OCI-LY1 (cell line): ENCODE data around the gene COL8A1.
A peak's percentile ranks its signal among the peaks of the same experiment; 100 is the strongest.

Source experiments
- H2AFZ ChIP-seq: fragments of 200-600 bp; sonication (generic), shearing (Covaris generic); 2 replicates; pipeline ENCODE4 v1.6.0; 2014; ENCODE audit warnings: antibody characterized with exemption, mild to moderate bottlenecking, low read length
- H3F3A ChIP-seq: fragments of 200-600 bp; sonication (generic), shearing (Covaris generic); 2 replicates; pipeline ENCODE4 v1.6.0; 2014; ENCODE audit warnings: mild to moderate bottlenecking, antibody characterized with exemption, low read length, moderate library complexity; ENCODE audit not compliant: insufficient read depth
- H3K27ac ChIP-seq: fragments of 200-600 bp; sonication (generic); 2 replicates; pipeline ENCODE4 v1.5.1; 2014; ENCODE audit warnings: low read length, mixed run types, mild to moderate bottlenecking, low read depth; ENCODE audit not compliant: poor library complexity, severe bottlenecking
- H3K27me3 ChIP-seq: fragments of 200-600 bp; sonication (generic); 2 replicates; pipeline ENCODE4 v1.6.0; 2014; ENCODE audit warnings: antibody characterized with exemption, mild to moderate bottlenecking, low read length, moderate library complexity; ENCODE audit not compliant: insufficient read depth
- H3K36me3 ChIP-seq: fragments of 200-600 bp; sonication (generic); 2 replicates; pipeline ENCODE4 v1.6.1; 2014; ENCODE audit warnings: mild to moderate bottlenecking, antibody characterized with exemption, low read length, moderate library complexity, mixed read lengths; ENCODE audit not compliant: insufficient read depth
- H3K4me1 ChIP-seq: fragments of 200-600 bp; sonication (generic); 2 replicates; pipeline ENCODE4 v1.5.1; 2014; ENCODE audit warnings: mild to moderate bottlenecking, low read length, moderate library complexity; ENCODE audit not compliant: insufficient read depth, severe bottlenecking
- H3K4me2 ChIP-seq: fragments of 200-600 bp; sonication (generic), shearing (Covaris generic); 2 replicates; pipeline ENCODE4 v1.6.1; 2014; ENCODE audit warnings: low read length
- H3K4me3 ChIP-seq: fragments of 200-600 bp; sonication (generic); 2 replicates; pipeline ENCODE4 v1.5.1; 2014; ENCODE audit warnings: low read length, low read depth, mild to moderate bottlenecking, mixed read lengths; ENCODE audit not compliant: poor library complexity, severe bottlenecking
- H3K79me2 ChIP-seq: fragments of 200-600 bp; shearing (Covaris generic); 2 replicates; pipeline ENCODE4 v1.6.1; 2016; ENCODE audit warnings: mixed run types, low read length, mixed read lengths; ENCODE audit not compliant: insufficient read depth
- H3K9ac ChIP-seq: fragments of 200-600 bp; sonication (generic), shearing (Covaris generic); 2 replicates; pipeline ENCODE4 v1.6.1; 2014; ENCODE audit warnings: mild to moderate bottlenecking, low read length, mixed read lengths
- H3K9me2 ChIP-seq: fragments of 200-600 bp; sonication (generic), shearing (Covaris generic); 2 replicates; pipeline ENCODE4 v1.6.1; 2014; ENCODE audit warnings: low read depth, mild to moderate bottlenecking, low read length, mixed read lengths
- H3K9me3 ChIP-seq: fragments of 200-600 bp; shearing (Covaris generic); 2 replicates; pipeline ENCODE4 v1.6.1; 2014; ENCODE audit warnings: low read length, mixed read lengths
- H4K20me1 ChIP-seq: fragments of 200-600 bp; sonication (generic), shearing (Covaris generic); 2 replicates; pipeline ENCODE4 v1.6.0; 2016; ENCODE audit warnings: mild to moderate bottlenecking, low read length; ENCODE audit not compliant: insufficient read depth
- EZH2 ChIP-seq: fragments of 200-600 bp; sonication (generic), shearing (Covaris generic); IDR thresholded peaks from 2 replicates; pipeline ENCODE4 v1.8.0; 2017; ENCODE audit warnings: borderline replicate concordance, mixed run types, mild to moderate bottlenecking, antibody characterized with exemption, low read length, moderate library complexity, mixed read lengths
- TF ChIP-seq, protein P1 (sequence below): fragments of 200-600 bp; sonication (generic), shearing (Covaris generic); IDR thresholded peaks from 2 replicates; pipeline ENCODE4 v1.5.1; 2017; ENCODE audit warnings: mild to moderate bottlenecking, antibody characterized with exemption, low read length, moderate library complexity, mixed read lengths

COL8A1 gene

DNA sequence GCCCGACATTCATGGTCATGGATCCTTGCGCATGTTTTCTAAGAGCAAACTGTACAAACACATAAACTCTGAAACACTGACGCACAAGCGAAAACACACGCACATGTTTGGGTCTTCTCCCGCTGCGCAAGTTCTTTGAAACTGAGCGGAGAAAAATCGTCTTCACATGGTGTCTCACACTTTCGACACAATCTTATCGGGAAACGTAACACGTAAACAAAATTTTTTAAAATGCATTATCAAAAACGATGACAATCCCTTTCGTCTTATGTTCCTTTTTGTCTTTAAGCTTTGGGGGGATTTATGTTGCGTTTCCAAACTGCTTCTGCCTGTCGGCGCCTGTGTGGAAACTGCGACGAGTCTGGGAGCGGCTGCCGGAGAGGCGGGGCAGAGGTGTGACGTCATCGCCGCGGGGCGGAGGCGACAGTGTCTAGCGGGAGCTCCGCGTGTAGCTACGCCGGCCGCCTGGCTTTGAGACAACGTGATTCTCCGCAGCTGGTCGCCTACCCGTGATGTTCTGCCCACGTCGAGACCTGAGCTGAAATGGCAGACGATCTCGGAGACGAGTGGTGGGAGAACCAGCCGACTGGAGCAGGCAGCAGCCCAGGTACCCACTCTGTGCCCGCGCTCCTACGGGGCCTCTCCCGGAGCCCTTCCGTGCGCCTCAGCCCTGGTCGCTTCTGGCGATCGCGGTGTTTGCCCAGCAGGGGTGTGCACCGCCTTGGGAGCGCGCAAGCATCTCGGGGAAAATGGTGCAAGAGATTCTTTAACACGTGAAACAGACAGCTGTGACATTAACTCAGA lies 179.2 kb downstream of the COL8A1 start, which contains the start of gene CMSS1:
Gene CMSS1, plus strand, starts transcription at position 426 of the 804 bp plus-strand sequence.
- H3K4me2 ChIP-seq = peak within 1 kb of the TSS; percentile 86
- H3K9me3 ChIP-seq = no peaks in the 10 kb centered on the region
- peak within 1 kb of the TSS; percentile 71 for H3K9ac ChIP-seq
- H3K79me2 ChIP-seq = peaks cover 14% of the 10 kb centered on the region
- no peaks in the 10 kb centered on the region for H3K9me2 ChIP-seq
- H3K4me1 ChIP-seq = peaks cover 22% of the 10 kb centered on the region
- H3K27ac ChIP-seq = peak within 1 kb of the TSS; percentile 60
- no peaks in the 10 kb centered on the region for H4K20me1 ChIP-seq
- no peak for TF ChIP-seq EZH2
- TF ChIP-seq, protein P1, sequence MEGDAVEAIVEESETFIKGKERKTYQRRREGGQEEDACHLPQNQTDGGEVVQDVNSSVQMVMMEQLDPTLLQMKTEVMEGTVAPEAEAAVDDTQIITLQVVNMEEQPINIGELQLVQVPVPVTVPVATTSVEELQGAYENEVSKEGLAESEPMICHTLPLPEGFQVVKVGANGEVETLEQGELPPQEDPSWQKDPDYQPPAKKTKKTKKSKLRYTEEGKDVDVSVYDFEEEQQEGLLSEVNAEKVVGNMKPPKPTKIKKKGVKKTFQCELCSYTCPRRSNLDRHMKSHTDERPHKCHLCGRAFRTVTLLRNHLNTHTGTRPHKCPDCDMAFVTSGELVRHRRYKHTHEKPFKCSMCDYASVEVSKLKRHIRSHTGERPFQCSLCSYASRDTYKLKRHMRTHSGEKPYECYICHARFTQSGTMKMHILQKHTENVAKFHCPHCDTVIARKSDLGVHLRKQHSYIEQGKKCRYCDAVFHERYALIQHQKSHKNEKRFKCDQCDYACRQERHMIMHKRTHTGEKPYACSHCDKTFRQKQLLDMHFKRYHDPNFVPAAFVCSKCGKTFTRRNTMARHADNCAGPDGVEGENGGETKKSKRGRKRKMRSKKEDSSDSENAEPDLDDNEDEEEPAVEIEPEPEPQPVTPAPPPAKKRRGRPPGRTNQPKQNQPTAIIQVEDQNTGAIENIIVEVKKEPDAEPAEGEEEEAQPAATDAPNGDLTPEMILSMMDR = peak; percentile 19; the same call in 1 of the 2 replicates
- H3K27me3 ChIP-seq = no peaks in the 10 kb centered on the region
- peaks cover 6% of the 10 kb centered on the region; the same call in 1 of the 2 replicates for H3K36me3 ChIP-seq
- H2AFZ ChIP-seq = peak within 1 kb of the TSS; percentile 53; the same call in 1 of the 2 replicates
- peak within 1 kb of the TSS; percentile 75 for H3K4me3 ChIP-seq
- no peaks in the 10 kb centered on the region for H3F3A ChIP-seq

GRCh38 chr3:99818818-99819217 lies 180.4 kb downstream of the COL8A1 start:
- peak overlapping the region; percentile 86 for H3K4me2 ChIP-seq
- H3K9me3 ChIP-seq = no peaks in the 10 kb centered on the region
- no peaks in the 10 kb centered on the region for H4K20me1 ChIP-seq
- TF ChIP-seq EZH2 = no peak
- TF ChIP-seq, protein P1 = no peak
- H3K9ac ChIP-seq = peak overlapping the region; percentile 71
- H2AFZ ChIP-seq = no peak overlapping the region
- H3K9me2 ChIP-seq = no peaks in the 10 kb centered on the region
- H3K79me2 ChIP-seq = peaks cover 14% of the 10 kb centered on the region
- peak overlapping the region; percentile 75 for H3K4me3 ChIP-seq
- peaks cover 6% of the 10 kb centered on the region; the same call in 1 of the 2 replicates for H3K36me3 ChIP-seq
- H3F3A ChIP-seq = no peaks in the 10 kb centered on the region
- H3K27ac ChIP-seq = peak overlapping the region; percentile 0
- H3K27me3 ChIP-seq = no peaks in the 10 kb centered on the region
- peaks cover 26% of the 10 kb centered on the region for H3K4me1 ChIP-seq

DNA sequence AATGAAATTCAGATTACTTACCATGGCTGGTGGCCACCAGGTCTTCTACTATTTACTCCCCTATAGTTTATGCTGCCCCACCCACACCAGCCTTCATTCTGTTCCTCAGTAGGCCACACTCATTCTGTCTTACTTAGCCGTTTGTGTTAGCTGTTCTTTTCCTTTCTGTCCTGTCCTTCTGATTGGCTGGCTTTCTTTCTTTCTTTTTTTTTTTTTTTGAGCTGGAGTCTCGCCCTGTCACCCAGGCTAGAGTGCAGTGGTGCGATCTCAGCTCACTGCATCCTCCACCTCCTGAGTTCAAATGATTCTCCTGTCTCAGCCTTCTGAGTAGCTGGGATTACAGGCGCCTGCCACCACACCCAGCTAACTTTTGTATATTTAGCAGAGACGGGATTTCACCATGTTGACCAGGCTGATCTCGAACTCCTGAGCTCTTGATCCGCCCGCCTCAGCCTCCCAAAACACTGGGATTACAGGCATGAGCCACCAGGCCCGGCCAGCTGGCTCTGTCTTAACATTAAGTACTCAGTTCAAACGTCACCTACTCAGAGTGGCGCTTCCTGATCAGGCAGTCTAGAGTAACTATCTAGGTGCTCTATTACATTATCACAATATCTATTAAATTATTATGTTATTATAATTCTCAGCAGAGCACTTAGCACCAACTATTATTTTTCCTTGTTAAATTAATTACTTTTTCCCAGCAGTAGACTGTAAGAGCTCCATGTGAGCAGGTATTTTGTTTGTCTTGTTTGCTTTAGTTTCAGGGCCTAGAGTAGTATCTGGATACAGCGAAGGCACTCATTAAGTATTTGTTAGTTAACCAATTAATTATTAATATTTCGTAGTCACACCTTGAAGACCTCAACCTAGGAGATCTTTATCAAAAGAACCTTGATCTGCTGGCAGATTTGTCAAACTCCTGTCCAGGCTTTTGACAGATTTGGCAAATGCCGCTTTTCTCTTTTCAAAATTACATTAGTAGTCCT lies 185.6 kb downstream of the COL8A1 start:
- no peaks in the 10 kb centered on the region for H3K9me3 ChIP-seq
- no peaks in the 10 kb centered on the region for H3K9me2 ChIP-seq
- H3K9ac ChIP-seq = no peak overlapping the region
- no peak for TF ChIP-seq EZH2
- TF ChIP-seq, protein P1 = no peak
- H3K27me3 ChIP-seq = no peaks in the 10 kb centered on the region
- no peaks in the 10 kb centered on the region for H3F3A ChIP-seq
- peaks cover 17% of the 10 kb centered on the region for H3K79me2 ChIP-seq
- no peaks in the 10 kb centered on the region for H4K20me1 ChIP-seq
- H3K36me3 ChIP-seq = peaks cover 6% of the 10 kb centered on the region; the same call in 1 of the 2 replicates
- no peak overlapping the region for H3K4me2 ChIP-seq
- H3K4me1 ChIP-seq = peaks cover 8% of the 10 kb centered on the region
- H2AFZ ChIP-seq = no peak overlapping the region
- no peak overlapping the region for H3K4me3 ChIP-seq
- H3K27ac ChIP-seq = no peak overlapping the region
